HG03432 (cell line): ENCODE results near the gene MORC3.
A peak's percentile ranks its signal among the peaks of the same experiment; 100 is the strongest.
"Not testable (repeated sequence)": the region's sequence is repeated elsewhere in the genome, so short reads cannot be mapped to it uniquely, and the experiment has no call there.

Experiments
- ATAC-seq: cut with Tn5 transposase; IDR thresholded peaks from one replicate; pipeline ENCODE4 v1.9.1; 2021; ENCODE audit warnings: mild to moderate bottlenecking, moderate library complexity; ENCODE audit not compliant: unreplicated experiment

MORC3 gene

GRCh38 chr21:36319767-36320420 is at the start of gene MORC3:
Gene MORC3, plus strand, starts transcription at chr21:36320197. Its CDS starts 68 bp downstream, at chr21:36320265.
- ATAC-seq, result peak; percentile 90

- ATAC-seq, result not testable (repeated sequence)
Measured at GRCh38 chr21:36270786-36271695, 49.0 kb upstream of the MORC3 start.

GRCh38 chr21:36274128-36274527 is 45.9 kb upstream of the MORC3 start:
- no peak for ATAC-seq

- no peak for ATAC-seq
Measured at GRCh38 chr21:36282568-36283230, 37.3 kb upstream of the MORC3 start.

- not testable (repeated sequence) for ATAC-seq
Measured at GRCh38 chr21:36283231-36283622, 36.8 kb upstream of the MORC3 start.

GRCh38 chr21:36288651-36289243 is 31.2 kb upstream of the MORC3 start:
- no peak for ATAC-seq

GRCh38 chr21:36291509-36291908 is 28.5 kb upstream of the MORC3 start:
- ATAC-seq, result no peak

GRCh38 chr21:36297406-36297937 is 22.5 kb upstream of the MORC3 start:
- no peak for ATAC-seq

- peak; percentile 99 for ATAC-seq
Measured at GRCh38 chr21:36297938-36298572, 21.9 kb upstream of the MORC3 start.

GRCh38 chr21:36306872-36307534 is 13.0 kb upstream of the MORC3 start:
- ATAC-seq, result no peak

- ATAC-seq, result peak; percentile 70
Measured at GRCh38 chr21:36310016-36310415, 10.0 kb upstream of the MORC3 start.

GRCh38 chr21:36313446-36313845 is 6.6 kb upstream of the MORC3 start:
- ATAC-seq, result not testable (repeated sequence)

GRCh38 chr21:36316045-36316444 is 4.0 kb upstream of the MORC3 start:
- ATAC-seq, result not testable (repeated sequence)

GRCh38 chr21:36316872-36317484 is 3.0 kb upstream of the MORC3 start:
- ATAC-seq, result no peak

- ATAC-seq, result not testable (repeated sequence)
Measured at GRCh38 chr21:36319406-36319766, 611 bp upstream of the MORC3 start.

- ATAC-seq, result peak; percentile 61
Measured at GRCh38 chr21:36320421-36321324, 676 bp downstream of the MORC3 start.

GRCh38 chr21:36321325-36322082 is 1.5 kb downstream of the MORC3 start:
- ATAC-seq, result no peak

GRCh38 chr21:36322083-36322424 is 2.1 kb downstream of the MORC3 start:
- ATAC-seq, result no peak
